HG03025 (cell line): ENCODE measurements around the gene BIN1.

ENCODE experiments used
- ATAC-seq: cut with Tn5 transposase; IDR thresholded peaks from one replicate; pipeline ENCODE4 v1.9.1; 2021; ENCODE audit warnings: mild to moderate bottlenecking, moderate library complexity; ENCODE audit not compliant: unreplicated experiment, low FRiP score

BIN1 gene

GRCh38 chr2:127063701-127064590 lies 43.0 kb downstream of the BIN1 start:
- no peak for ATAC-seq

GRCh38 chr2:127061375-127062273 lies 45.3 kb downstream of the BIN1 start:
- ATAC-seq = no peak

DNA sequence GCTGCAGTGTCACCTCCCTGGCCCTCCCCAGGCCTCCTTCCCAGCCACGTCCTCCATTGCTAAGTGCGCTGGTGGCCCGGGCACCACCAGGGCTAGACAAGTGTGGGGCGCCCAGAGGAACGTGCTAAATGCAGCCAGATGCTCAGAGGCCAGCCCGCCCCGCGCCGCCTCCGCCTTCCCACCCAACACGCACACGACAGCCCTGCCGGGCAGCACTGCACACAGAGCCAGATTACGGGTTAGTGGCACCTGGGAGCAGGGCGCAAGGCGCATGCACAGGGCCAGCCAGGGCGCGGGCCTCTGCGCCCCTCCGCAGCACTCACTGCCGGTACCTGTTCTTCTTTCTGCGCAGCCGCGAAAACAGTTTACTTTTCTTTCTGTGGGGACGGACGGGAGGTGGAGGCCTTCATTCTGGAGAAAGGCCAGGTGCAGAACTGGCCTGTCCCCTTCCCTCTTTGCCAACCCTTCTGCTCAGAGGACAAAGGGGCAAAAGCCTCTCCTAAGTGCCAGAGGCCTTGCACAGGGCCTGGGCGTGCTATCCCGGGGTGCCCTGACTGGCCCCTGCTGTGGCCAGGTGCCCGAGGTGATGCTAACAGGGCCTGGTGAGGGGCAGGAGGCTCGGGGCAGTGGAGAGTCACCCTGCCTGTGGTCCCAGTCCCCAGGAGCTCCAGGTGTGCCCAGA lies 46.5 kb downstream of the BIN1 start:
- ATAC-seq = no peak

GRCh38 chr2:127059559-127059958 lies 47.4 kb downstream of the BIN1 start:
- no peak for ATAC-seq

DNA sequence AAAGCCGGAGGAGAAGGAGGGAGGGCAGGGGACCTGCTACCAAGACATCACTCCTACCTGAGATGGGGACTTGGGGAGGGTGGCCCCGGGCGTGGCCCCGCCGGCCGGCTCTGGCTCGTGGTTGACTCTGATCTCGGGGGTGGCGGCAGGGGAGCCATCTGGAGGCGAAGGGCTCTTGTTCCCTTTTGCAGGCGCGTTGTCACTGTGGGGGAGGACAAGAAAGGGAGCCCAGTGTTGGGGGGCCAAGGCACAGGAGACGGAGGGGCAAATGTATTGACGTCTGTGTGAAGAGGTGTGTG lies 48.1 kb downstream of the BIN1 start:
- ATAC-seq = no peak

DNA sequence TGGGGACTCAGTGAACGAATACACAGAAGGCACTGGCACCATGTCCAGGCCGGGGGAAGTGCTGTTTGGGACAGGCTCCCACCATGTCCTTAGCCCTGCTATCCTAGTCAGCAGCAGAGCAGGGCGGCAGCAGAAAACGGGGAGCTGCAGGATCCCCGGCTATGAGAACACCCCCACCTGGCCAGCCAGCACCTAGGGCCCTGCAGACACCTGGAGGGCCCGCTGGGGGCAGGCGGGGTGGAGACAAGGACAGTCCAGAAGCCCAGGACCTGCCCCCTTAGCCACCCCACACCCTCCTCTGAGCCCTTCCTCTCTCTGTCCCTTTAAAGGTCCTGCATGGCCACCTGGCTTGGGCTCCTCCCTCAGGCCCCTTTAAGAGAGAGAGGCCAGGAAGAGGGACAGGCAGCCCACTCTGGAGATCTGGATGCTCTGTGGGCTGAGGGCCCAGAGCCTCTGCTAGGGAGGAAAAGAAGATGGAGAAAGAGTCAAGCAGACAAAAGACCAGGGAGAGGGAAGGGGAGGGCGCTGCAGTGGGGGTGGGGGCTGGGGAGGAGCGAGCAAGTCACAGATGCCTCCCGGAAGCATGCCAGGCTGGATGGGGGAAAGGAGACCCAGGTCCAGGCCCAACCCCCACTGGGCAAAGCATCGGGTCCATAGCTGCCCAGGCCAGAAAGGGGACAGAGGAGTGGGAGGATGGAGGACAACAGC lies 48.6 kb downstream of the BIN1 start:
- no peak for ATAC-seq

DNA sequence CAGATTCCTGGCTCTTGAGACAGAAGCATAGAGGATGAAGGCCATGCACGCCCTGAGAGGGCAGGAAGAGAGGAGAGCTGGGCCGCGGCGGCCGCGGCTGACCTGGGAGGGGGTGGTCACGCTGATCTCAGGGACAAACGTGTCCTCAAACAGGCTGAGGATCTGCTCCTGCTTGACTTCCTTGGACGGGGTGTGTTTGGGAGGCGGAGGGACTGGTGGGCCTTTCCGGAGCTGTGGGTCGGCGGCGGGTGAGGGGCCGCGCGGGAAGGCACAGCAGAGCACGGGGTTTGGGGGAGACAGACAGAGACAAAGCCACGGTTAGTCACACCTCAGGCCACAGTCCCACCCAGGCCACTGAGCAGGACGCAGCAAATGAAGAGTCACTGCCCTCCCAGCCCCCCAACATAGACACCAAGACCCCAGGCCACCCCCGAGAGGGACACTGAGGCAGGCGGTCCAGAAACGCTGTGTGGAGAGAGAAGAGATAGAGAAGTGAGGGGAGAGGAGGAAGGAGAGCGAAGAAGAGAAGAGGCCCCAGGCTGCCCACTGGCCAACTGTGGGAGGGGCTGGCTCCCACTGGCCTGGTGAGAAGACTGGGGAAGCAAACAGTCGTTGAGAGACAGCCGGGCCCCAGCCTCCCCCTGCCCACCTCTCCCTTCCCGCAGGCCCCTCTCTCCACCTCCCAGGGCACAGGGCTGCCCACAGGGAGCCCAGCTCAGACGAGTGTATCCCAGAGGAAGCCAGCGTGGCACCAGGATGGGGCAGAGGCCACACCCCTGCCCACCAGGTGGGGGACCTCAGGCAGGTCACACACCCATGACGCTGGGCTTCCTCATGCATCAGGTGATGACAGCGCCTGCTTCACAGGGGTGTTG lies 49.3 kb downstream of the BIN1 start:
- ATAC-seq = no peak

- no peak for ATAC-seq
Observed at GRCh38 chr2:127056631-127057370, 50.2 kb downstream of the BIN1 start.

- no peak for ATAC-seq
Observed at GRCh38 chr2:127056086-127056485, 50.9 kb downstream of the BIN1 start.

DNA sequence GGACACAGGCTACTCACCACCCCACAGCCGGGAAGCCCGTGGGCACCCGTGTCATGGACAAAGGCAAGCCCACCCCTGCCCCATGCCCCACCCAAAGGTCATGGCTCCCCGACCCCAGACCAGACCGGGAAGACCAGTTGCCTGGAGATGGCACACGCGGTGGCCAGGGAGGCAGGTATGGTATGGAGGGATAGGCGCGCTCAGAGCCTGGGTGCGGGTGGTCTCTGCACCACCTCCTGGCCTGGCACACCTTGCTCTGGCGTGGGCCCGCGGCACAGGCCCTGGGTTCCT lies 51.2 kb downstream of the BIN1 start:
- ATAC-seq = no peak

DNA sequence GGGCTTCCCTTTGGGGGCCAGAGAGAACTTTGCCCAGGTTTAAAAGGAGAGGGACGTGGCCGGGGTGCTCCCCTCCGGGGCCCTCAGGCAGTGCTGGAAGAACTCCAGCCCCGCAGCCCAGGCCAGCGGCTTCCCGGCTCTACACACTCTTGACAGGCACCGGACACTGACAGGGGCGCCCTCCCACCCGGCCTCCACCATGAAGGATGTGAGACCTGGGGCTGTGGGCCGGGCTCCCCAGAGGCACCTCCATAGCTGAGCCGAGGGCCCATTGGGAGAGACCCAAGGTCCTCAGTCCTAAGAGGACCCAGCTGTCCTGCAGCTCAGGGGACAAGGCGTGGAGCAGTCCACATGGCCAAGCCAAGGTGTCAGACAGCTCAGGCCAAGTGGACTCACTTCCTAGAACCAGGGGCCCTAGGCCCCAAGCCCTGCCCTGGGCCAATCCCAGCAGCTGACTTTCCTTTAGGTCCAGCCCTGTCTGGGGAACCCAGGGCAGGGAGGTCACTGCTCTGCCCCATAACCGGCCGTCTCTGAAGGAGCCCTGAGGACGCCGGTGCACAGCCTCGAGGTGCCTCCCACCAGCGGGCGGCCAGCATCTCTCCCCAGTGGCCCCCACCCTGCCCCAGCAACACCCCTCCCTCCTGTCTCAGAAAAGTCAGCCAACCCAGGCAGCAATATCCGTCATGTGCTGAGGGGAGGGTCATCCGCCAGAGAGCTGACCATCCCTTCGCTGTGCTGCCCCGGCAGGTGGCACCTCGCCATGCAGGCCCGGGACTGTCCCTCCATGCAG lies 51.8 kb downstream of the BIN1 start:
- no peak for ATAC-seq

- no peak for ATAC-seq
Observed at GRCh38 chr2:127054604-127054930, 52.4 kb downstream of the BIN1 start.

- no peak for ATAC-seq
Observed at GRCh38 chr2:127053731-127054603, 53.0 kb downstream of the BIN1 start.

- ATAC-seq = no peak
Observed at GRCh38 chr2:127052771-127053691, 53.9 kb downstream of the BIN1 start.

DNA sequence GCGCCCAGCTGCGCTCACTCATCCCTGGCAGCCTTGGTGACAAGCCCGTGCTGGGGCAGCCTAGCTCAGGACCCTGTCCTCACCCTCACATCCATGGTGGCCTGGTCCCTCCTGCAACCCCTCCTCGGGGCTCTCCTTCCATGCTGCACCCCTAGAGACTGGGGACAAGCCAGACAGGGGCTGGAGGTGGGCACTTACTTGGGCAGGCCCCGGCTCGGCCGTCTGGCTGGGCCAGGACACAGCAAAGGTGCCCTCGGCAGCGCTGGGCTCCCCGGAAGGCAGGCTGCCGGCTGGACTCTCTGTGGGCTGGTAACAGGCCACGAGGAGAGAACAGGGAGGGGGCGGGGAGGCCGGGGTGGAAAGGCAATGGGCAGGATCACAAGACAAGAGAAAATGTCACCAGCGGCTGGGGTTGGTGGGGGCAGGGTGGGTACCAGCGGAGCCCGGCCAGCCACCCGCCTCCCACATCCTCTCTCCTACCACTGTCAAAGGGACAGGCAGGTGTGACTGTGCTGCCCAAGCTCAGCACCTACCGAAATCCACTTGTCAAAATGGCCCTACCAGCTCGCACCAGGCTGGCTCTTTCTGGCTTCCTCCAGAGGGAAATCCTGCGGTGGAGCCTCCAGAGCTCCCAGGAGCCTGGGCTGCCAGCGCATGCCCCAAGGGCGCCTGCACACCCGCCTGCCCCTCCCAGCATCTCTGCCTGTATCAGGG lies 54.7 kb downstream of the BIN1 start:
- no peak for ATAC-seq
